Hepatocyte (in vitro differentiated cells): ENCODE results near the gene VMP1. TPM values are rescaled to one million over a fixed set of nuclear protein-coding genes. Genes with fewer than 3 reads are reported as not detected.
"Not testable (repeated sequence)": the region's sequence is repeated elsewhere in the genome, so short reads cannot be mapped to it uniquely, and the experiment has no call there.

Source experiments
- DNase-seq: peaks from one replicate; pipeline ENCODE4 v3.0.0-alpha.2; 2016; ENCODE audit warnings: low spot score
- H2AFZ ChIP-seq: fragments of 200-600 bp; sonication (generic); 2 replicates; pipeline ENCODE4 v1.6.0; 2016; ENCODE audit warnings: antibody characterized with exemption, mild to moderate bottlenecking
- H3K27ac ChIP-seq: fragments of 200-600 bp; sonication (generic); 2 replicates; pipeline ENCODE4 v1.5.1; 2016; ENCODE audit warnings: mild to moderate bottlenecking
- H3K27me3 ChIP-seq: fragments of 200-600 bp; sonication (generic); 2 replicates; pipeline ENCODE4 v1.6.1; 2016
- H3K36me3 ChIP-seq: fragments of 200-600 bp; sonication (generic); replicated peaks from 2 replicates; pipeline ENCODE4 v1.5.1; 2016; ENCODE audit warnings: low read depth; ENCODE audit not compliant: insufficient read depth
- H3K4me1 ChIP-seq: fragments of 200-600 bp; sonication (generic); 2 replicates; pipeline ENCODE4 v1.5.1; 2016; ENCODE audit warnings: mild to moderate bottlenecking, moderate library complexity; ENCODE audit not compliant: insufficient read depth
- H3K4me2 ChIP-seq: fragments of 200-600 bp; sonication (generic); 2 replicates; pipeline ENCODE4 v1.6.0; 2016
- H3K4me3 ChIP-seq: fragments of 200-600 bp; sonication (generic); 2 replicates; pipeline ENCODE4 v1.5.1; 2016; ENCODE audit warnings: mild to moderate bottlenecking
- H3K79me2 ChIP-seq: fragments of 200-600 bp; sonication (generic); 2 replicates; pipeline ENCODE4 v1.6.0; 2017; ENCODE audit warnings: mild to moderate bottlenecking
- H3K9me2 ChIP-seq: fragments of 200-600 bp; sonication (generic); replicated peaks from 2 replicates; pipeline ENCODE4 v1.6.0; 2017; ENCODE audit warnings: mild to moderate bottlenecking; ENCODE audit not compliant: insufficient read depth
- H3K9me3 ChIP-seq: fragments of 200-600 bp; sonication (generic); 2 replicates; pipeline ENCODE4 v1.5.1; 2016; ENCODE audit warnings: low read depth, mild to moderate bottlenecking
- H4K20me1 ChIP-seq: fragments of 200-600 bp; sonication (generic); 2 replicates; pipeline ENCODE4 v1.6.0; 2016; ENCODE audit warnings: mild to moderate bottlenecking; ENCODE audit not compliant: insufficient read depth, poor library complexity, severe bottlenecking
- EZH2 ChIP-seq: fragments of 200-600 bp; sonication (generic); IDR thresholded peaks from 2 replicates; pipeline ENCODE4 v1.6.1; 2016; ENCODE audit warnings: antibody characterized with exemption, mild to moderate bottlenecking, borderline replicate concordance
- EZH2phosphoT487 ChIP-seq: fragments of 200-600 bp; sonication (generic); IDR thresholded peaks from one replicate; pipeline ENCODE4 v1.6.1; 2018; ENCODE audit warnings: antibody characterized with exemption, mild to moderate bottlenecking, low read depth, moderate library complexity; ENCODE audit not compliant: unreplicated experiment, severe bottlenecking
- WGBS: methylation state at CpG from one replicate; pipeline ENCODE4 v1.1.6; 2016; ENCODE audit warnings: low lambda C conversion rate; ENCODE audit errors: missing lambda C conversion rate; 5-methylcytosine and 5-hydroxymethylcytosine counted together
- polyA plus RNA-seq: library from polyadenylated mRNA; unstranded; fragments of >200 nt; fragmentation: Nextera tagmentation; extraction: Ambion mirVana; gene quantifications from 2 replicates; pipeline ENCODE4 v1.2.1, GENCODE V29; 2016
- total RNA-seq: library from RNA; depleted of rRNA; stranded (reverse); fragments of >200 nt; gene quantifications from 2 replicates; pipeline ENCODE4 v1.2.3, GENCODE V29; 2014
- TF ChIP-seq, protein P1 (sequence below): fragments of 200-600 bp; sonication (generic); IDR thresholded peaks from 2 replicates; pipeline ENCODE4 v1.5.1; 2016; ENCODE audit warnings: antibody characterized with exemption, mild to moderate bottlenecking; ENCODE audit not compliant: poor library complexity

VMP1 gene
- total and polyA plus RNA-seq, 2 experiments from 2014 or later = 139 to 479 TPM

GRCh38 chr17:59757043-59757442 lies 49.6 kb downstream of the VMP1 start:
- no peaks in the 10 kb centered on the region for H4K20me1 ChIP-seq
- peak overlapping the region; percentile 21 for H3K4me2 ChIP-seq
- no peaks in the 10 kb centered on the region for H3K79me2 ChIP-seq
- peaks cover 32% of the 10 kb centered on the region for H3K4me1 ChIP-seq
- H2AFZ ChIP-seq = no peak overlapping the region
- no peak overlapping the region for H3K4me3 ChIP-seq
- no peaks in the 10 kb centered on the region for H3K36me3 ChIP-seq
- peak overlapping the region; percentile 70 for H3K27ac ChIP-seq
- TF ChIP-seq EZH2 (no peak), EZH2phosphoT487 (no peak)
- TF ChIP-seq, protein P1, sequence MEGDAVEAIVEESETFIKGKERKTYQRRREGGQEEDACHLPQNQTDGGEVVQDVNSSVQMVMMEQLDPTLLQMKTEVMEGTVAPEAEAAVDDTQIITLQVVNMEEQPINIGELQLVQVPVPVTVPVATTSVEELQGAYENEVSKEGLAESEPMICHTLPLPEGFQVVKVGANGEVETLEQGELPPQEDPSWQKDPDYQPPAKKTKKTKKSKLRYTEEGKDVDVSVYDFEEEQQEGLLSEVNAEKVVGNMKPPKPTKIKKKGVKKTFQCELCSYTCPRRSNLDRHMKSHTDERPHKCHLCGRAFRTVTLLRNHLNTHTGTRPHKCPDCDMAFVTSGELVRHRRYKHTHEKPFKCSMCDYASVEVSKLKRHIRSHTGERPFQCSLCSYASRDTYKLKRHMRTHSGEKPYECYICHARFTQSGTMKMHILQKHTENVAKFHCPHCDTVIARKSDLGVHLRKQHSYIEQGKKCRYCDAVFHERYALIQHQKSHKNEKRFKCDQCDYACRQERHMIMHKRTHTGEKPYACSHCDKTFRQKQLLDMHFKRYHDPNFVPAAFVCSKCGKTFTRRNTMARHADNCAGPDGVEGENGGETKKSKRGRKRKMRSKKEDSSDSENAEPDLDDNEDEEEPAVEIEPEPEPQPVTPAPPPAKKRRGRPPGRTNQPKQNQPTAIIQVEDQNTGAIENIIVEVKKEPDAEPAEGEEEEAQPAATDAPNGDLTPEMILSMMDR = no peak
- H3K9me2 ChIP-seq = no peaks in the 10 kb centered on the region
- H3K27me3 ChIP-seq = no peaks in the 10 kb centered on the region
- H3K9me3 ChIP-seq = no peaks in the 10 kb centered on the region
- no peak for DNase-seq

DNA sequence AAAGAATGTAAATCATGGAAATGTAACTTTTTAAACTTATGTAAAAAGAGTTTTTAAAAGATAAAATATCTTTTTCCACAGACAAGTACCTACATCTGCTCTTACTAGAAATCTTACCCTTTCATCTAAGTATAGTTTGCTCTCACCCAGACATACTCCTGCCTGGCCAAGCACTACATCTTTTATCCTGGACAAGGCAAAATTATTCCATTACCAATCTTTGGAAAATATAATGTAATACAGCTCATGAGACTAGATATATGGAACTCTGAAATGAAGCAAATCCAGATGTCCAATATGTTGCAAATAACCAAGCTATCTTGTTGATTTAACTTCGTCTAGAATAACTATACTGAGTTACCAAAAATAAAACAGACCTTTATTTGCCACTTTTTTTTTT lies 50.0 kb downstream of the VMP1 start:
- Histone ChIP-seq H3K27ac (no peak overlapping the region), H3K4me2 (no peak overlapping the region), H3K9me3 (no peaks in the 10 kb centered on the region), H3K79me2 (no peaks in the 10 kb centered on the region), H4K20me1 (no peaks in the 10 kb centered on the region), H3K4me1 (peaks cover 32% of the 10 kb centered on the region), H3K36me3 (no peaks in the 10 kb centered on the region), H3K4me3 (no peak overlapping the region), H3K9me2 (no peaks in the 10 kb centered on the region), H2AFZ (no peak overlapping the region), H3K27me3 (no peaks in the 10 kb centered on the region)
- DNase-seq = no peak
- TF ChIP-seq EZH2phosphoT487 (no peak), EZH2 (no peak)
- TF ChIP-seq, protein P1 = no peak
- 96% methylated on average over 1 of the region's 1 CpG for WGBS

GRCh38 chr17:59757881-59758385 lies 50.5 kb downstream of the VMP1 start:
- no peaks in the 10 kb centered on the region for H3K36me3 ChIP-seq
- H3K4me3 ChIP-seq = no peak overlapping the region
- H3K4me1 ChIP-seq = peaks cover 32% of the 10 kb centered on the region
- no peaks in the 10 kb centered on the region for H3K9me3 ChIP-seq
- no peaks in the 10 kb centered on the region for H3K9me2 ChIP-seq
- no peaks in the 10 kb centered on the region for H3K79me2 ChIP-seq
- no peaks in the 10 kb centered on the region for H4K20me1 ChIP-seq
- no peak overlapping the region for H3K27ac ChIP-seq
- WGBS = 93% methylated on average over 2 of the region's 2 CpGs
- H3K27me3 ChIP-seq = no peaks in the 10 kb centered on the region
- no peak for DNase-seq
- TF ChIP-seq, protein P1 = no peak
- TF ChIP-seq EZH2 = no peak
- H2AFZ ChIP-seq = no peak overlapping the region
- H3K4me2 ChIP-seq = no peak overlapping the region

- H3K36me3 ChIP-seq, H3K9me3 ChIP-seq, H3K9me2 ChIP-seq, DNase-seq, H3K4me2 ChIP-seq, H3K27ac ChIP-seq, H2AFZ ChIP-seq, H4K20me1 ChIP-seq, H3K4me3 ChIP-seq, H3K27me3 ChIP-seq, H3K79me2 ChIP-seq: not testable (repeated sequence)
- WGBS = 100% methylated on average over 4 of the region's 4 CpGs
- H3K4me1 ChIP-seq = peaks cover 27% of the 10 kb centered on the region
Observed at GRCh38 chr17:59758998-59759651, 51.7 kb downstream of the VMP1 start.
